ENCODE data around the gene MUC2.

MUC2 gene

DNA sequence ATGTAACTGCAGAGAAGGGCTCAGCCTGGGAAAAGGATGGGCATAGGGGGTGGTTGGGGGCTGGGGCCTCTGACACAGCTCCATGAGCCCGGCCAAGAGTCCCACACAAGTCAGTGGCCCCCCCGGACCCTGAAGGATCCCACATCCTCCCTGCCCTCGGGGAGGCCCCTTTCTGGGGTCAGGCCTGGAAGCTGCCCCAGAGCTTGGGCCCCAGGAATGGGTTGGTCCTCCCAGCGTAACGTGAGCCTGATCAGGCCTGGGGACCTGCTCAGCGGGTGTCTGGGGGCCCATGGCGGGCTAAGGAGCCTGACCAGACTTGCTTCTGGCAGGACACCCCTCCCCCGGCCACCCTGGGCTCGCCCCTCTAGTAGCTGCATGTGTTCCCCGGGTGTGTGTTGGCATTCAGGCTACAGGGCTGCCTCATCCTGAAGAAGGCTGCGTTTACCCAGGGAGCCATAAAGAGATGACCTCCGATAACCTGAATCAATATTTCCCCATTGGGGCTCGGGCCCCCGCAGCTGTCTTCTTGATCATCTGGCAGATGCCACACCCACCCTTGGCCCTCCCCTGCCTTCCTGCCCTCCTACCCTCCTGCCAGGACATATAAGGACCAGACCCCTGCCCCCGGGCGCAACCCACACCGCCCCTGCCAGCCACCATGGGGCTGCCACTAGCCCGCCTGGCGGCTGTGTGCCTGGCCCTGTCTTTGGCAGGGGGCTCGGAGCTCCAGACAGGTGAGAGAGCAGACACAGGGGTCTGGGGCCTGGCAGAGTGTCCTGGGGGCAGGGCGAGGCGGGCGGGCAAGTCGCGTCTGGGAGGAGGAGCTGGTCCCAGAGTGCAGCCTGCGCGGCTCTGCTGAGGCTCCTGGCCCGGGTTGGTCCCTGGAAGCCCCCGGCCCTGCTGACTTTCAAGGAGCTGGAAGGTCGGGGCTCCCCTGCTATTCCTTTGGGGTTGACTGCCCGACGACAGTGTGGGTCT, at the start of gene MUC2:
MUC2 (plus strand) TSS at position 631 of the 978 bp plus-strand sequence.
- no peak for DNase-seq

GRCh38 chr11:1025410-1026162, 49.1 kb upstream of the MUC2 start:
- DNase-seq, result no peak

DNA sequence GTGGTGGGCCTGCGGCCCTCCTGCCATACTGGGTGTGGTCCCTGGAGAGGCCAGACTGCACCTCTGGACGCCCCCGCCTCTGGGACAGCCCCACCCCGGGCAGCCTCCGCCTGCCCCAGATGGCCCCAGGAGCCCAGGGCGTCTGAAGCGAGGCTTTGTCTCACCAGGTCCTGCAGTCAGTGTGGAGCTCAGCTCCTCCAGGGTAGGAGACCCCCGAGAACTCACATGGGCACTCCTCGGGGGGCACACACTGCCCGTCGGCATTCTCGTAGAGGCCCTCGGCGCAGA, 48.6 kb upstream of the MUC2 start:
- no peak for DNase-seq

DNA sequence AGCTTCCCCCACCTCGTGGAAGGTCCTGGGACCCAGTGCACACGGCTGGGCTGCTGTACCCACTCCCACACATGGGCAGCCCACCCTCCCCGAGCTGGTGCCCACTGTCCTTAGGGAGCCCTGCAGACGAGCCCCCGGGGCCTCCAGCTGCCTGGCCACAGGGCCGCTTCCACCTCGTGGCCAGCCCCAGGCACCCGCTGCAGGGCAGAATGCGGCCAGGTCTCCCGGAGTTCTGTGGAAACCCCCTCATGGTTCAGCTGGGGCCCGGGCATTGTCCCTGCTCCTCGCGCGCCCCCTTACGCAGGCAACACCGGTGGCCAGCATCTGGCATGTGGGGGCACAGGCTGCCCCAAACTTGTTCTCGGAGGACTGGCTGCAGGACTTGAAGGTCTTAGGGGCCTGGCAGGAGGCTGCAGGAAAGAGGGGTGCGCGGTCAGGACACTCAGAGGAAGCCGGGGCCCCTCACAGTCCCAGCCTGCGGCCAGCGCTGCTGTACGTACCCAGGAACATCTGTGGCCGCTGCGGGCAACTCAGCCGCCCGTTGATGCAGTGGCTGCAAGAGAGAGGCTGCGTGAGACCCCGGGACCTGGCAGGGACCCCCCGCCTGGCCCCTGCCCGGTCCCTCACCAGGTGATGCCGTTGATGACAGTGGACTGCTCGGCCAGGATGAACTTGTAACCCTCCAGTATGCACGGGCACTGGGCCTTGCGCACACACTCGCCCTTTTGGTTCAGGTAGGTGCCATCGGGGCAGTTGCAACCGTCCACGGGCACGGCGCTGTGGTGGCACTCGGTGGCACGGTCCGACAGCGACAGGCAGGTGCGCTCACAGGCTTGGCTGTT, 47.8 kb upstream of the MUC2 start:
- no peak for DNase-seq

- DNase-seq, result no peak
Measured at GRCh38 chr11:1027483-1028290, 47.0 kb upstream of the MUC2 start.

DNA sequence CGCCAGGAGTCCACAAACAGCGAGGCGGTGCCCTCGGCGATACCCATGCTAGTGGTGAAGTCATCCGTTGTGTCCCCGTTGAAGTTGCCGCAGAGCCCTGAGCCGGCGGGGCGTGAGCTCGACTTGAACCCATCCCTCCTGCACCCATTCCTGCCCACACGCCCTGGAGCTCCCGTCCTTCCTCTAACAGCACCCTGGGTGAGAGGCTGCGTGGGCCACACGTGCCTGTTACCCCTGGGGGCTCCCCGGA, 46.5 kb upstream of the MUC2 start:
- DNase-seq, result no peak

GRCh38 chr11:1028616-1029015, 46.1 kb upstream of the MUC2 start:
- no peak for DNase-seq

- no peak for DNase-seq
Measured at GRCh38 chr11:1029051-1029450, 45.6 kb upstream of the MUC2 start.

DNA sequence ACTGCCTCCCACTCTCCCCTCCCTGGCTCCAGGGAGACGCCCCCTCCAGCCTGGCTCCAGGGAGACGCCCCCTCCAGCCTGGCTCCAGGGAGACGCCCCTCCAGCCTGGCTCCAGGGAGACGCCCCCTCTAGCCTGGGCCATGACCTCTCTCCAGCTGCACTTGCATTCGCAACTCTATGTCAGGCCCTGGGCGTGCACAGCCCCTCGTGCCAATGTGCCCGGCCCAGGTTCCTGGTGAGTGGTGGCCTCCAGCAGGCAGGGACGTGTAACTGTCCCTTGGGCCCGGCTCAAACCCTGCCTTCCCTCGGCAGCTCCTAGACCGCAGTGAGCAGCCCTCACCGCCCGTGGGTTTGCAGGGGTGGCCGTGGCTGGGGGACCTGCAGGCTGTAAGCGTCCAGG, 45.0 kb upstream of the MUC2 start:
- no peak for DNase-seq

DNA sequence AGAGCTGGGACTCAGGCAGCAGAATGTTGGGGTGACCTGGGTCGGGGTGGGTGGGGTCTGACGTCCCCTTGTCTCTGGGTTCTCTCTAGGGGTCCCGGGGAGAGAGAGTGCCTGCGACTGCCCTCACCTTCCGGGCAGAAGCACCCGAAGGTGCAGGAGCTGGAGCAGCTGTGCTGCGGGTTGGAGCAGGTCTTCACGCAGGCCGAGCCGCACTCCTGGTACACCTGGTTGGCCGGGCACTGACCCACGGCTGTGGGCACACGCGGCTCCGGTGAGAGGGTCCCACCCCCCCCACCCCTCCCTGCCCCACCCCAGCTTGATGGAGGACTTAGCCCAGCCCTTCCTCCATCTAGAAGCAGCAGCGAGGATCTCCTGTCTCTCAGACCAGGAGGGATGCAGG, 44.6 kb upstream of the MUC2 start:
- DNase-seq, result no peak

- DNase-seq, result no peak
Measured at GRCh38 chr11:1030556-1030955, 44.1 kb upstream of the MUC2 start.

DNA sequence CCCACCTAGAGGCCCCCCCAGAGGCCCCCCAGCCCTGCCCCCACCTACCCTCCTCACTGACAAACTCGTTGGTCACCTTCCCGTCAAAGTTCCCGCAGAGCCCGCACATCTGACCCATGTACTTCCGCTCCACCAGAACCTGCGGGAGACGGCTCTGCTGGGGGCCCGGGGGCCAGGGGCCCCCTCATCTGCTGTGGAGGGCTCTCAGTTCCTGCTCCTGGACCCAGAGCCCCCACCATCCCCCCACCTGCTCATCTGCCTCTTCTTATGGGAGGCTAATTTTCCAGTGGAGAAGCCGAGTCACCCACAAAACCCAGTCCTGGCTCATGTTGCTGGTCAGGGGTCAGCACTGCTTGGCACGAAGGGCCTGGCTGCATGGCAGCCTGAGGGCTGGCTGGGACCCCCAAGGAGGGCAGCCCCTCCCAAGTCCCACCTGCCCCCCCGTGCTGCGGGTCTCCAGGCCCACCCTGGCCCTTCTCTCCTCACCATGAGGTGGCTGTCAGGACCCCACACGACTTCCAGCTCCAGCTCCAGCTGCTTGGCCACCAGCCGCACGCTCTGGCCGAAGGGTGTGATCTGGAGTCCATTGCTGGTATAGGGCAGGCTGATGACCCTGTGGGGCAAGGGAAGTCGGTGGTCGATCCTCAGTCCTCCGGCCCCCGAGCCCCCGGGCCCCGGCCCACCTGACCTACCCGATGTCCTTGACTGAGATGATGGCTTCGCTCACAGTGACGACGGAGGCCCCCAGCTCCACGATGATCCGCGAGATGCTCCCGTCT, 43.4 kb upstream of the MUC2 start:
- DNase-seq, result no peak

DNA sequence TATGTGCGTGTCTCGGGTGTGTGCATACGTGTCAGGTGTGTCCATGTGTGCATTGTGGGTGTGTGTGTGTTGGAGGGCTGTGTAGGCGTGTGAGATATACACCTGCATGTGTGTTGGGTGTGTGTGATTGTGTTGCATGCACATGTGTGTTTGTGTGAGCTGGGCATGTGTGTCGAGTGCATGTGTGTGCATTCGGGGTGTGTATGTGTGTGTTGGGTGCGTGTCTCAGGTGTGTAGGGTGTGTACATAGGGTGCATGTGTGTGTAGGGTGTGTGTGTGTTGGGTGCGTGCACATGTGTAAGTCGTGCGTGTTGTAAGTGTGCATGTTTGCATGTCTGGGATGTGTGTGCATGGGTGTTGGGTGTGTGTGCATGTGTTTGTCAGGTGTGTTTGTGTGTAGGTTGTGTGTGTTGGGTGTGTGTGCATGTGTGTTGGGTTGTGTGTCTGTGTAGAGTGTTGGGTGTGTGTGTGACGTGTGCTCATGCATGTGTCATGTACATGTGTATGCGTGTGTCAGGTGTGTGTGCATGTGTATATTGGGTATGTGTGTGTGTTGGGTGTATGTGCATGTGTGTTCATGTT, 42.3 kb upstream of the MUC2 start:
- DNase-seq, result no peak

GRCh38 chr11:1033016-1033798, 41.5 kb upstream of the MUC2 start:
- no peak for DNase-seq

DNA sequence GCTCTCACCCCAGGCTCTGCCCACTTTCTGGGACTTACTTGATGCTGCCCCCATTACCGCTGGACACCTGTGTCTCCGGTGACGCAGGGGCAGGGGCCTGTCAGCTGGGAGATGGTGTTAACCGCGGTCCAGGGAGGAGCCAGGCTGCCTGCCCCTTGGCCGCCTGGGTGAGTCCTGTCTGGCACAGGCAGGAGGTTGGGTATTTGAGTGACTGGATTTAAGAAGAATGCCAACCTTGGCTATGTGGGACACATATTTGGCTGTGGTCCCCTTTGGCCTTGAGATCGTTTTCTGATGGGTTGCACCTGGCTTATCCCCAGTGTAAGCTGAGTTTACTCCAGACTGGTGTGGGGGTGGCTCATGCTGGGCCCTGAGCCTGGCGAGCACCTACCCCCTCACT, 40.7 kb upstream of the MUC2 start:
- no peak for DNase-seq

- DNase-seq, result no peak
Measured at GRCh38 chr11:1034456-1035295, 40.0 kb upstream of the MUC2 start.

DNA sequence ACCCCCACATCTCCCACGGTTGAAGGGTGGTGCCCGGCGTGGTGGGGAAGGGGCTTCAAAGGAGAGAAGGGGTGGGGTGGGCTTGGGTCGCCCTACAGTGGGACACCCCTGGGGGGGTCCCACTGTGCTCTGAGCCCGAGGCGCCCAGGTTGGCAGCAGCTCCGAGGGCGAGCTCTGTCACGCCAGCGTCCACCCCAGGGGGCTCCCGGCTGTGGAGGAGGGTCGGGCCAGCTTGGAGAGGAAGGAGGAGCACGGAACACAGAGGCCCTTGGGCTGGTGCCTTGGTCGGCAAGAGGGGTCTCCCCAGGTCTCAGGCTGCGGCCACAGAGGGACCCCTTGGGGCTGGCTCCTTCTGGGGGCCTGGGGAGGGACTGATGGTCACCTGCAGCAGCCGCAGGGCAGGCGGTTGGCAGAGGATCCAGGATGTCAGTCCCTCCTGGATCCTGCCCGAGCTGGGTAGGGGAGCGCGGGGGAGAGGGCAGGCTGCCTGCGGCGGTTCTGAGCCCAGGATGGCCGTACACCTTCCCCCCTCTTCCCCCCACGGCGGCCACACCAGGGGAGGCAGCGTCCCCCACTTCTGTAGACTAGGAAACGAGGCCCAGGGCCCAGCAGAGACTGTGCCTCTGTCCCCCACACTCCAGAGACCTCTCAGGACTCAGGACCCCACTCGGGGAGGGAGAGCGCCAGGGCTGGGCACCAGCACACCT, 38.9 kb upstream of the MUC2 start:
- DNase-seq, result no peak

DNA sequence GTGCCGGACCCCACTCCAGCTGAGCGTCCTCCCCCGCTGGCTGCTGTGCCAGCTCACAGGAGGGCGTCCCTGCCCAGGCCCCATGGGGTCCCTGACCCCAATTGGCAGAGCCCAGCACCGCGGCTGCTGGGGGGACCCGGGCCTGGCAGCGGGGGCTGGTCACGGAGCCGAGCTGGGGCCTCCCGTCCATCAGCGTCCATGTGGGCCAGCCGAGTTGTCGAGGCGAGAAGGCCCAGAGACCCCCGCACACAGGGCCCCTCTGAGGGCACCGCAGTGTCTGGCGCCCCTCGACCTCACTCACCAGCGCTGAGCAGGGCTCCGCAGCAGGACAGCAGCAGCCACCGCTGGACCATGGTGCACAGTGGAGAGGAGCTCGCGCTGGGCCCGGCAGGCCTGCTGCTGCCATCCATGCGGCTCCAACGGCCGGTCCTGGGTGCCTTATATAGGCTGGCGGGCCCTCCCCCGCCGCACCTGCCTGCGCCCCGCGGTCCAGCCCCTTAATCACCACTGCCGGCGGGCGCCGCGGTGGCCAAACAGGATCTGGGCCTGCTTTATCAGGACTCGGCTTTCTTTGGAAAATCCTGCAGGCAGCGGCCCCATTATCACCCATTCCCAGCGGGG, 38.3 kb upstream of the MUC2 start, which contains the start of gene MUC6:
MUC6 (minus strand) TSS at position 416 of the 621 bp plus-strand sequence; CDS start at position 353, 63 bp downstream.
- no peak for DNase-seq

DNA sequence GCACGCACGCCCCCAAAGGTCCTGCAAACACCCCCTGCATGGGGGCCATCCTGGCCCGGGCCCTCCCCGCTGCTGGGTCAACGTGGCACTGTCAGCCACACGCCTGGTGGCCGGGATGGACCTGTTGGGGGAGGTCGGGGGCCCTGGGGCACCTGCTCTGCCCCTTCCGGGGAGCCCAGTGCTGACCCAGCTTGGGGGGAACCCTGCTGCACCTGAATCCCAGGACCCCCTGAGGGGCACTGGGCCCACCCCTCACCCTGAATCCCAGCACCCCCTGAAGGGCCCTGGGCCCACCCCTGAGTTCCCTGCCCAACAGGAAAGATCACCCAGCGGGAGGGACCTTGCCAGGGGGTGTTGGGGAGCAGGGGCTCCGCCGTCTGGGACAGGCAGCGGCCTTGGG, 37.7 kb upstream of the MUC2 start:
- no peak for DNase-seq

Data from NCI-H82 (cell line).